Type B pancreatic cell (in vitro differentiated cells): ENCODE data around the gene DCC. TPM values are rescaled to one million over a fixed set of nuclear protein-coding genes. Genes with fewer than 3 reads are reported as not detected.

Experiments used
- DNase-seq: peaks from one replicate; pipeline ENCODE4 v3.0.0; 2021; ENCODE audit warnings: mixed read lengths; ENCODE audit not compliant: unreplicated experiment; ENCODE audit errors: extremely low spot score
- H3K27ac Mint-ChIP-seq: 2 replicates; pipeline ENCODE4 v1.8.0; 2021; ENCODE audit warnings: mild to moderate bottlenecking, mixed read lengths
- H3K27me3 Mint-ChIP-seq: 2 replicates; pipeline ENCODE4 v1.8.0; 2021; ENCODE audit warnings: mixed read lengths
- H3K36me3 Mint-ChIP-seq: 2 replicates; pipeline ENCODE4 v1.8.0; 2021; ENCODE audit warnings: mixed read lengths
- H3K4me1 Mint-ChIP-seq: one replicate; pipeline ENCODE4 v1.8.0; 2021; ENCODE audit warnings: mixed read lengths; ENCODE audit not compliant: unreplicated experiment
- H3K4me3 Mint-ChIP-seq: 2 replicates; pipeline ENCODE4 v1.8.0; 2021; ENCODE audit warnings: mild to moderate bottlenecking, mixed read lengths
- H3K9me3 Mint-ChIP-seq: 2 replicates; pipeline ENCODE4 v1.8.0; 2021; ENCODE audit warnings: mixed read lengths
- CTCF ChIP-seq: fragments of 200-600 bp; sonication (generic); conservative IDR thresholded peaks from 2 replicates; pipeline ENCODE4 v1.5.0; 2021; ENCODE audit warnings: antibody characterized with exemption, mild to moderate bottlenecking
- total RNA-seq: library from RNA; stranded (reverse); gene quantifications from 2 replicates; pipeline ENCODE4 v1.2.1, GENCODE V29; 2021; ENCODE audit warnings: low replicate concordance

The DCC gene
- total RNA-seq, 1 donor from 2014 or later, result 11.6 TPM

- DNase-seq, result no peak
- H3K9me3 Mint-ChIP-seq, result no peaks in the 10 kb centered on the region
- TF ChIP-seq CTCF, result no peak
- no peak overlapping the region for H3K4me3 Mint-ChIP-seq
- H3K27me3 Mint-ChIP-seq, result peaks cover 24% of the 10 kb centered on the region
- no peaks in the 10 kb centered on the region for H3K36me3 Mint-ChIP-seq
- no peak overlapping the region for H3K27ac Mint-ChIP-seq
- no peaks in the 10 kb centered on the region for H3K4me1 Mint-ChIP-seq
These were observed 86.0 kb downstream of the DCC start for GRCh38 chr18:52426041-52426440.

DNA sequence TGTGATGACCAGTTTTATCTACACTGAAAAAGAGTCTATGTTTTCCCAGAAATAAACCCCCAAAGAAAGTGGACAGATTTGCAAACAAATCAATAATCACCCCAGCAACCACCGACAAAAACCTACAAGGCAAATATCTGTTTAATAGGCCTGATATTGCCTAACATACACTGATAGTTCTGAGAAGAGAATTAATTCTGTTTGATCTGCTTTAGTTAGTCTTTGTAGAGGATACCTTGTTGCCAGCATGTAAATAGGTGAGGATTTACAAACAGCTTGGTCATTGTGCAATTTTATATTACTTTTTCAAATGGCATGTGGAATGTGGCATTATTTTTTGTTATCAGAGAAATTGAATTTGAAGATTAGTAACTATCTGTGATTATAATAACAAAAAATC lies 86.5 kb downstream of the DCC start:
- Mint-ChIP-seq H3K27ac (no peak overlapping the region), H3K9me3 (no peaks in the 10 kb centered on the region), H3K4me1 (no peaks in the 10 kb centered on the region), H3K4me3 (no peak overlapping the region), H3K36me3 (no peaks in the 10 kb centered on the region), H3K27me3 (peaks cover 26% of the 10 kb centered on the region)
- no peak for DNase-seq
- TF ChIP-seq CTCF, result no peak

GRCh38 chr18:52427521-52428175 lies 87.7 kb downstream of the DCC start:
- no peak for TF ChIP-seq CTCF
- Mint-ChIP-seq H3K36me3 (no peaks in the 10 kb centered on the region), H3K27ac (no peak overlapping the region), H3K4me3 (no peak overlapping the region), H3K27me3 (peaks cover 29% of the 10 kb centered on the region), H3K4me1 (no peaks in the 10 kb centered on the region), H3K9me3 (no peaks in the 10 kb centered on the region)
- no peak for DNase-seq

GRCh38 chr18:52431683-52432082 lies 91.7 kb downstream of the DCC start:
- no peaks in the 10 kb centered on the region for H3K9me3 Mint-ChIP-seq
- TF ChIP-seq CTCF, result no peak
- no peaks in the 10 kb centered on the region for H3K36me3 Mint-ChIP-seq
- no peaks in the 10 kb centered on the region for H3K4me1 Mint-ChIP-seq
- peaks cover 27% of the 10 kb centered on the region for H3K27me3 Mint-ChIP-seq
- H3K27ac Mint-ChIP-seq, result no peak overlapping the region
- no peak overlapping the region for H3K4me3 Mint-ChIP-seq
- DNase-seq, result no peak

GRCh38 chr18:52433797-52434196 lies 93.8 kb downstream of the DCC start:
- H3K4me3 Mint-ChIP-seq, result no peak overlapping the region
- no peak overlapping the region for H3K27ac Mint-ChIP-seq
- H3K27me3 Mint-ChIP-seq, result peaks cover 31% of the 10 kb centered on the region
- DNase-seq, result no peak
- no peak for TF ChIP-seq CTCF
- peaks cover 5% of the 10 kb centered on the region for H3K4me1 Mint-ChIP-seq
- H3K9me3 Mint-ChIP-seq, result no peaks in the 10 kb centered on the region
- H3K36me3 Mint-ChIP-seq, result no peaks in the 10 kb centered on the region

DNA sequence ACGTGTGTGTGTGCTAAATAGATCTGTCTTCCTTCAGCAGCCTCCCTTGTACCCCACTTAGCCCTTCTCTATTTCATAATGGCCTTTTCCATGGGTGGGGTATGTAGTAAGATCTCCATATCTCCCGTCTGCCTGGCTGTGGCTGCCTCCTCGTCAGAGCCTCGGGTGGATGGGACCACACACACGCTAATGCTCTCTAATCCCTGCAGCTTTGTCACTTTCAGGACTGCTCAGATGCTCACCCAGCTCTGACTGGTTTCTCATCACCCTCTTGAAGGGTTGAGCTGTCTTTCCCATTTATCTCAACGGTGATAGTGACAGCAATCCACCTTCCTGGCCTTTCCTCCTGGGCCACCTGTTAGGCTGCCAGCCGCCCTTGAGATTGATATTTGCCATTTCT lies 95.3 kb downstream of the DCC start:
- Mint-ChIP-seq H3K9me3 (no peaks in the 10 kb centered on the region), H3K27me3 (peaks cover 22% of the 10 kb centered on the region), H3K4me1 (peaks cover 5% of the 10 kb centered on the region), H3K4me3 (no peak overlapping the region), H3K27ac (no peak overlapping the region), H3K36me3 (no peaks in the 10 kb centered on the region)
- no peak for DNase-seq
- no peak for TF ChIP-seq CTCF
